ENCODE results near the gene PLA2R1.

The PLA2R1 gene

DNA sequence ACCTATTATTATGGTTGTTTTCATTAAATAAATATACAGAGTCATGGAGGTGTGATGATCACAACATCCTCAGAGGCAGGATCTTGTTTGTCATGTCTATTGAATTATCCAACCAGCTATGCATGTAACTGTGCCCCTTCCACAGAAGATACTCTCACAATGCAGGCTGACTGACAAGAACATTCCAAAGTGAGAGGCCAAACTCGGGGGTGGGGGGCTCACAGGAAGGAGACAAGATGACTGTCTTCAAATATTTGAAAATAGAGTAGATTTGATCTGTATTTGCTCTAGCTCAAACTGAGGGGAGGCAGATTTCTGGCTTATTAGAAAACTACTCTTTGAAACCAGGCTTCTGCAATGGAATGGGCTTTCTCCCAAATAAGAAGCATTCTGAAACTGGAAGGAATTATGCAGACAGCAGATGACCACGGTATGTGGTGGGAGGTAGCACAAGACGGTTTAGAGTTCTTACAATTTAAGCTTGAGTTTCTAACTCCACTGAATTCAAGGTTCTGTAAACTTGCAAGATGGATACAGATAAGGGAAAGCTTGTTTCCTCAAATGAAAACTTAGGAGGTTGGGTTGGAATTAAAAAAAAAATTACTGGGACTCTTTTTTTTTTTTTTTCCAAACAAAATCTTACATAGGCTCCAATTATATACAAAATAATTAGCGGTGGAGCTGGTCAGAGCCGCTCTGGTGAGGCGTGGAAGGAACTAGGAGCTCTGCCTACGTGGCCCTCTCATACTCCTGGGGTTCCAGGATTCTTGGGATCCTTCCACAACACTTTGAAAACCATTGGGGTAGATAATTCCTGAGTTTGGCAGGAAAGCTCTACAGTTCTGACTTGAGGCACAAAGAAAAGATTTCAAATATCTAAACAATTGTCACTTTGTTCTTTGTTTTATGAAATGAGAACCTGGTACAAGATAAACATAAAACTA is 79.3 kb downstream of the PLA2R1 start:
- no peaks in the 10 kb centered on the region for H3K9me3 ChIP-seq (ENCODE audit: severe bottlenecking)
- H3K4me1 ChIP-seq (ENCODE audit: insufficient read depth, poor library complexity, severe bottlenecking) = peaks cover 9% of the 10 kb centered on the region
- DNase-seq (ENCODE audit: low spot score) = no peak
- no peak overlapping the region for H3K27ac ChIP-seq (ENCODE audit: poor library complexity, severe bottlenecking)
- no peaks in the 10 kb centered on the region for H3K36me3 ChIP-seq (ENCODE audit: low read depth)
- TF ChIP-seq, protein P1, sequence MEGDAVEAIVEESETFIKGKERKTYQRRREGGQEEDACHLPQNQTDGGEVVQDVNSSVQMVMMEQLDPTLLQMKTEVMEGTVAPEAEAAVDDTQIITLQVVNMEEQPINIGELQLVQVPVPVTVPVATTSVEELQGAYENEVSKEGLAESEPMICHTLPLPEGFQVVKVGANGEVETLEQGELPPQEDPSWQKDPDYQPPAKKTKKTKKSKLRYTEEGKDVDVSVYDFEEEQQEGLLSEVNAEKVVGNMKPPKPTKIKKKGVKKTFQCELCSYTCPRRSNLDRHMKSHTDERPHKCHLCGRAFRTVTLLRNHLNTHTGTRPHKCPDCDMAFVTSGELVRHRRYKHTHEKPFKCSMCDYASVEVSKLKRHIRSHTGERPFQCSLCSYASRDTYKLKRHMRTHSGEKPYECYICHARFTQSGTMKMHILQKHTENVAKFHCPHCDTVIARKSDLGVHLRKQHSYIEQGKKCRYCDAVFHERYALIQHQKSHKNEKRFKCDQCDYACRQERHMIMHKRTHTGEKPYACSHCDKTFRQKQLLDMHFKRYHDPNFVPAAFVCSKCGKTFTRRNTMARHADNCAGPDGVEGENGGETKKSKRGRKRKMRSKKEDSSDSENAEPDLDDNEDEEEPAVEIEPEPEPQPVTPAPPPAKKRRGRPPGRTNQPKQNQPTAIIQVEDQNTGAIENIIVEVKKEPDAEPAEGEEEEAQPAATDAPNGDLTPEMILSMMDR (IDR thresholded peaks at IDR 0.05; ENCODE audit: poor library complexity, severe bottlenecking) = no peak
- H3K27me3 ChIP-seq (ENCODE audit: insufficient read depth, poor library complexity, severe bottlenecking) = no peaks in the 10 kb centered on the region
- no peak for ATAC-seq (ENCODE audit: low read depth)
- H3K4me3 ChIP-seq (ENCODE audit: severe bottlenecking) = no peak overlapping the region

DNA sequence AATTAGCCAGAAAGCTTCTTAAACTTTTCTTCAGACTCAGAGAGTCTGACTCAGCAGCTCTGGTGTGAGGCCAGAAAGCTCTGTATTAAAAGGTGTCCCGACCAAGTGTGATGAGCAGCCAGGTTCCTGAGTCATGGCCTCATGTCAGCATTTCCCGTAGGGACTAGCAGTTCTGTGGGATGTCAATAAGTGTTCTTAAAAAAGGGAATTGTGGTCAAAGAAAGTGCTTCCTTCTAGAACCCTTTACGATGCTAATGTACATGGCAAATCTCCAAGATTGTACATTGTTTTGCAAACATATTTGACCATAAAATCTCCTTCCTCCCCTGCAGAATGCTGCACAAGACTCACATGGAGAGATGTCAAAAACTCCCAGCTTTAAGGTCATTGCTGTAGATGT is 80.1 kb downstream of the PLA2R1 start:
- Histone ChIP-seq H3K4me1 (ENCODE audit: insufficient read depth, poor library complexity, severe bottlenecking) (peaks cover 9% of the 10 kb centered on the region), H3K27ac (ENCODE audit: poor library complexity, severe bottlenecking) (no peak overlapping the region), H3K4me3 (ENCODE audit: severe bottlenecking) (no peak overlapping the region), H3K36me3 (ENCODE audit: low read depth) (no peaks in the 10 kb centered on the region), H3K9me3 (ENCODE audit: severe bottlenecking) (no peaks in the 10 kb centered on the region), H3K27me3 (ENCODE audit: insufficient read depth, poor library complexity, severe bottlenecking) (no peaks in the 10 kb centered on the region)
- DNase-seq (ENCODE audit: low spot score) (no peak), ATAC-seq (ENCODE audit: low read depth) (peak; percentile 99)
- TF ChIP-seq, protein P1 (IDR thresholded peaks at IDR 0.05; ENCODE audit: poor library complexity, severe bottlenecking) = no peak

DNA sequence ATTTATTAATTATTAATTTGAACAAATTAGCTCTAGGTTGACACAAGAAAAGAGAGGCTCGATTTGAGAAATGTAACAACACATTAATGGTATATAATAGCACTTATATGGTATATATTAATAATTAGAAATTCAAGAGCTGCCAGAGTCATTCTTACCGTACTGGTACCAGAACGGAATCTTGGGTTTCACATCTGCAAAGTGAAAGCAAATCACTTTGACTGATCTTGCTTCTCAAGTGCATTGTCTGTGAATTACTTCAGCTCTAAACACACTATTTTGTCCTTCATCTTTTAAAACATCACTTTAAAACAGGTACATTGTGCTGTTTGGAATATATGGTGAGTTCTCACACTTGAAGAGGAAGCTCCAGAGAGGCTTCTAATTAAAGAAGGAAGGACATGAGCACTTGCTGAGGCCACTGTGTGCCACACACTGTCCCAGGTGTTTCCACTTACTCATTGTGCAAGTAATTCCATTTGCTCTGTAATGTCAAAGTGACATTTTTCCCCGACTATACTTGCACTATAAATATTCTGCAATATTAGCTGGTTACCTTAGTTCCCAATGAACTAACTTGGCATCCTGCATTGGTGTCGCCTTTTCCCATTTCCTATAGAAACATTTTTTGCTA is 85.8 kb downstream of the PLA2R1 start:
- TF ChIP-seq, protein P1 (IDR thresholded peaks at IDR 0.05; ENCODE audit: poor library complexity, severe bottlenecking) = no peak
- Histone ChIP-seq H3K4me1 (ENCODE audit: insufficient read depth, poor library complexity, severe bottlenecking) (no peaks in the 10 kb centered on the region), H3K9me3 (ENCODE audit: severe bottlenecking) (no peaks in the 10 kb centered on the region), H3K36me3 (ENCODE audit: low read depth) (no peaks in the 10 kb centered on the region), H3K27me3 (ENCODE audit: insufficient read depth, poor library complexity, severe bottlenecking) (no peaks in the 10 kb centered on the region), H3K4me3 (ENCODE audit: severe bottlenecking) (no peak overlapping the region), H3K27ac (ENCODE audit: poor library complexity, severe bottlenecking) (no peak overlapping the region)
- ATAC-seq (ENCODE audit: low read depth) (no peak), DNase-seq (ENCODE audit: low spot score) (no peak)

DNA sequence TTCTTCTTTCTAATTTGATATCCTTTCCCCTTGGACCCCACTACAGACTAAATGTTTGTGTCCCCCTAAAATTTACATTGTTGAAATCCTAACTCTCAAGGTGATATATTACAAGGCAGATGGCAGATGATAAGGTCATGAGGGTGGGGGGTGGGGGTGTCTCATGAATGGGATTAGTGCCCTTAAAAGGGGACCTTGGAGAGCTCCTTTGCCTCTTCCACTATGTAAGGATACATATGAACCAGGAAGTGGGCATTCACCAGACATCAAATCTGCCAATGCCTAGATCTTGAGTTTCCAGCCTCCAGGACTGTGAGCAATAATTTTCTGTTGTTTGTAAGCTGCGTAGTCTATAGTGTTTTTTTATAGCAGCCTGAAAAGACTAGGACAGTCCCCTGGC is 89.1 kb downstream of the PLA2R1 start:
- Histone ChIP-seq H3K36me3 (ENCODE audit: low read depth) (no peaks in the 10 kb centered on the region), H3K27me3 (ENCODE audit: insufficient read depth, poor library complexity, severe bottlenecking) (no peaks in the 10 kb centered on the region), H3K27ac (ENCODE audit: poor library complexity, severe bottlenecking) (no peak overlapping the region), H3K9me3 (ENCODE audit: severe bottlenecking) (no peaks in the 10 kb centered on the region), H3K4me3 (ENCODE audit: severe bottlenecking) (no peak overlapping the region), H3K4me1 (ENCODE audit: insufficient read depth, poor library complexity, severe bottlenecking) (no peaks in the 10 kb centered on the region)
- no peak for ATAC-seq (ENCODE audit: low read depth)
- no peak for DNase-seq (ENCODE audit: low spot score)
- TF ChIP-seq, protein P1 (IDR thresholded peaks at IDR 0.05; ENCODE audit: poor library complexity, severe bottlenecking) = no peak
